ENCODE measurements around the gene CYP2A6.

Gene CYP2A6

GRCh38 chr19:40799558-40800338 lies 50.5 kb downstream of the CYP2A6 start:
- peak overlapping the region; percentile 90 for H3K9ac ChIP-seq (ENCODE audit: low read length)
- peak overlapping the region; percentile 96 for H3K4me2 ChIP-seq (ENCODE audit: low read length)
- peaks cover 63% of the 10 kb centered on the region for H3K4me1 ChIP-seq (ENCODE audit: low read length)
- TF ChIP-seq, protein P1, sequence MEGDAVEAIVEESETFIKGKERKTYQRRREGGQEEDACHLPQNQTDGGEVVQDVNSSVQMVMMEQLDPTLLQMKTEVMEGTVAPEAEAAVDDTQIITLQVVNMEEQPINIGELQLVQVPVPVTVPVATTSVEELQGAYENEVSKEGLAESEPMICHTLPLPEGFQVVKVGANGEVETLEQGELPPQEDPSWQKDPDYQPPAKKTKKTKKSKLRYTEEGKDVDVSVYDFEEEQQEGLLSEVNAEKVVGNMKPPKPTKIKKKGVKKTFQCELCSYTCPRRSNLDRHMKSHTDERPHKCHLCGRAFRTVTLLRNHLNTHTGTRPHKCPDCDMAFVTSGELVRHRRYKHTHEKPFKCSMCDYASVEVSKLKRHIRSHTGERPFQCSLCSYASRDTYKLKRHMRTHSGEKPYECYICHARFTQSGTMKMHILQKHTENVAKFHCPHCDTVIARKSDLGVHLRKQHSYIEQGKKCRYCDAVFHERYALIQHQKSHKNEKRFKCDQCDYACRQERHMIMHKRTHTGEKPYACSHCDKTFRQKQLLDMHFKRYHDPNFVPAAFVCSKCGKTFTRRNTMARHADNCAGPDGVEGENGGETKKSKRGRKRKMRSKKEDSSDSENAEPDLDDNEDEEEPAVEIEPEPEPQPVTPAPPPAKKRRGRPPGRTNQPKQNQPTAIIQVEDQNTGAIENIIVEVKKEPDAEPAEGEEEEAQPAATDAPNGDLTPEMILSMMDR (IDR thresholded peaks at IDR 0.05; ENCODE audit: low read depth, low read length) = no peak
- no peak for TF ChIP-seq EZH2phosphoT487 (IDR thresholded peaks at IDR 0.05; ENCODE audit: low read depth)
- peaks cover 36% of the 10 kb centered on the region for H3K36me3 ChIP-seq (replicated peaks; ENCODE audit: low read depth, low read length)
- H3K79me2 ChIP-seq (ENCODE audit: low read length) = peaks cover 57% of the 10 kb centered on the region
- no peak overlapping the region for H2AFZ ChIP-seq (ENCODE audit: low read depth, low read length)
- H3K9me3 ChIP-seq (ENCODE audit: insufficient read depth, low read length) = no peaks in the 10 kb centered on the region
- H3K27me3 ChIP-seq (ENCODE audit: low read depth, low read length) = no peaks in the 10 kb centered on the region
- peak overlapping the region; percentile 86 for H3K4me3 ChIP-seq (ENCODE audit: low read length)
- peaks cover 49% of the 10 kb centered on the region for H4K20me1 ChIP-seq (ENCODE audit: insufficient read depth, low read length)
- H3K27ac ChIP-seq (ENCODE audit: low read length) = peak overlapping the region; percentile 63

GRCh38 chr19:40798683-40799557 lies 51.3 kb downstream of the CYP2A6 start, which contains the start of gene EGLN2:
EGLN2 (plus strand) TSS chr19:40799191; CDS start chr19:40800573, 1,382 bp downstream.
- peak within 1 kb of the TSS; percentile 96 for H3K4me2 ChIP-seq (ENCODE audit: low read length)
- no peaks in the 10 kb centered on the region for H3K9me3 ChIP-seq (ENCODE audit: insufficient read depth, low read length)
- H3K79me2 ChIP-seq (ENCODE audit: low read length) = peaks cover 49% of the 10 kb centered on the region
- peak within 1 kb of the TSS; percentile 34; the same call in 1 of the 2 replicates for H2AFZ ChIP-seq (ENCODE audit: low read depth, low read length)
- TF ChIP-seq, protein P1 (IDR thresholded peaks at IDR 0.05; ENCODE audit: low read depth, low read length) = no peak
- TF ChIP-seq EZH2phosphoT487 (IDR thresholded peaks at IDR 0.05; ENCODE audit: low read depth) = no peak
- peak within 1 kb of the TSS; percentile 90 for H3K9ac ChIP-seq (ENCODE audit: low read length)
- peak within 1 kb of the TSS; percentile 86 for H3K4me3 ChIP-seq (ENCODE audit: low read length)
- peaks cover 28% of the 10 kb centered on the region for H3K36me3 ChIP-seq (replicated peaks; ENCODE audit: low read depth, low read length)
- H3K27ac ChIP-seq (ENCODE audit: low read length) = peak within 1 kb of the TSS; percentile 90
- H3K4me1 ChIP-seq (ENCODE audit: low read length) = peaks cover 55% of the 10 kb centered on the region
- H4K20me1 ChIP-seq (ENCODE audit: insufficient read depth, low read length) = peaks cover 41% of the 10 kb centered on the region
- no peaks in the 10 kb centered on the region for H3K27me3 ChIP-seq (ENCODE audit: low read depth, low read length)

GRCh38 chr19:40797963-40798682 lies 52.1 kb downstream of the CYP2A6 start:
- H3K4me3 ChIP-seq (ENCODE audit: low read length) = peak overlapping the region; percentile 79
- H3K27ac ChIP-seq (ENCODE audit: low read length) = peak overlapping the region; percentile 90
- peak overlapping the region; percentile 34; the same call in 1 of the 2 replicates for H2AFZ ChIP-seq (ENCODE audit: low read depth, low read length)
- H3K4me2 ChIP-seq (ENCODE audit: low read length) = peak overlapping the region; percentile 85
- peaks cover 33% of the 10 kb centered on the region for H4K20me1 ChIP-seq (ENCODE audit: insufficient read depth, low read length)
- peaks cover 23% of the 10 kb centered on the region for H3K36me3 ChIP-seq (replicated peaks; ENCODE audit: low read depth, low read length)
- no peaks in the 10 kb centered on the region for H3K9me3 ChIP-seq (ENCODE audit: insufficient read depth, low read length)
- H3K27me3 ChIP-seq (ENCODE audit: low read depth, low read length) = no peaks in the 10 kb centered on the region
- peaks cover 48% of the 10 kb centered on the region for H3K4me1 ChIP-seq (ENCODE audit: low read length)
- H3K79me2 ChIP-seq (ENCODE audit: low read length) = peaks cover 41% of the 10 kb centered on the region
- H3K9ac ChIP-seq (ENCODE audit: low read length) = peak overlapping the region; percentile 86
- TF ChIP-seq, protein P1 (IDR thresholded peaks at IDR 0.05; ENCODE audit: low read depth, low read length) = peak; percentile 55
- TF ChIP-seq EZH2phosphoT487 (IDR thresholded peaks at IDR 0.05; ENCODE audit: low read depth) = no peak
